HG03039 (cell line): ENCODE measurements around the gene CPNE1.
"Not testable (repeated sequence)": the region's sequence is repeated elsewhere in the genome, so short reads cannot be mapped to it uniquely, and the experiment has no call there.

Experiments
- ATAC-seq: cut with Tn5 transposase; IDR thresholded peaks from one replicate; pipeline ENCODE4 v1.9.1; 2021; ENCODE audit warnings: mild to moderate bottlenecking, moderate library complexity; ENCODE audit not compliant: unreplicated experiment

CPNE1 gene

DNA sequence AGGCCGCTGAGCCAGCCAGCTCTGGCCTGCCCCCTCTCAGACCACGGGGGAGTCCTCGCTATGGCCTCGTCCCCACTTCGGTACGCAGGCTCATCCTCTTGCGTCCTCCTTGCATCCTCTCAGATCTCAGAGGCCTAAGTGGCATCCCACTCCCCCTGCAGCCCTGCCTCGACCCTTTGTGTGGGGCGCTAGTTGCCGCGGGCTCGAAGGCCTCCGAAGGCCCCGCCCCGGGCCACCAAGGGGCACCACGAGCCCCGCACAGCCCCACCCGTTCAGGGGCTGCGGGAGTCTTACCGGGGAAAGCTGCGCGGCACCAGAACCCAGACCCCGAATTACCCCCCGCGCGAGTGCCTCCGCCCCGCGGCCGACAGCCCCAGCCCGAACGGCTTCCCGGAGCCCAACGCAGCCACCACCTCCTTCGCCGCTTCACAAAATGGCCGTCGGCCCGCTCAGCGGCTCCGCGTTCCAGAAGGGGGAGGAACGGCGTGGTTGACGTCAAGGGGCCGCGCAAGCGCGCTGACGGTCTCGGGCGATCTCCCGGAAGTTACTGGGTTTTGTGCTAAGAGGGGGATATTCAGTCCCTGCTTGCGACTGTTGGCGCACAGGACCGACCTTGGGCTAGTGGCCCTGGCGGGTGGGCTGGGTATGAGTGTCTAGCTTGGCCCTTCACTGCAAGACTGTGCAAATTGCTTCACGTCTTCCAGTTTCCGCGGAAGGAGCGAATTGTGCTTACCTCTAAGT is at the start of gene CPNE1, which contains the start of gene RBM12:
CPNE1 (minus strand) TSS at position 435 of the 741 bp plus-strand sequence. CDS start 31,977 bp downstream, outside the sequence.
RBM12 (minus strand) TSS at position 435 of the 741 bp plus-strand sequence. CDS start 9,578 bp downstream, outside the sequence.
- peak; percentile 69 for ATAC-seq

DNA sequence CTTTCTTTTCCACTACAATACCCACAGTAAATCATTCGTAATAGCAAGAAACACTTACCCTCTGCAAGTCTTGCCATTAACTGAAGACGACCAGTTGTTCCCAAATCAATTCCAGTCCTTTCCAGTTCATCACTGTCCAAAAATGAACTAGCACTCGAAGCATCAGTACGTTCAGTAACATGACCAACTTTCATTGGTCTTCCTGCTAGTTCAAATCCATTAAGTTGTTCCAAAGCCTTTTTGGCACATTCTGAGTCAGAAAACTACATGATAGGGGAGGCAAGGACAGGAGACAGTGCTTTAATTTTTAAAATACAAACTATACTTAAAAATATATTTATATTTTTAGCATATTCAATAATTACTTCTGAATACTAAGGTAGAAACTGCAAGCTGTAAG is 49.4 kb upstream of the CPNE1 start:
- ATAC-seq: no peak

DNA sequence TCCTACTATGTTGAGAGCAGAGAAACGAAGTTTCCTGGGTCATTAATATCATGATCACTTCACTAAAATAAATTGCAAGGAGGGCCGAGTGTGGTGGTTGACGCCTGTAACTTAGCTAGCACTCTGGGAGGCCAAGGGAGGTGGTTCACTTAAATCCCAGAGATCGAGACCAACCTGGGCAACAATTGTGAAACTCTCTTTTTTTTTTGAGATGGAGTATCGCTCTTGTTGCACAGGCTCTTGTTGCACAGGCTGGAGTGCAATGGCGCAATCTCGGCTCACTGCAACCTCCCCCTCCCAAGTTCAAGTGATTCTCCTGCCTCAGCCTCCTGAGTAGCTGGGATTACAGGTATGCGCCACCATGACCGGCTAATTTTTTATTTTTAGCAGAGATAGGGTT is 48.4 kb upstream of the CPNE1 start:
- ATAC-seq: not testable (repeated sequence)

DNA sequence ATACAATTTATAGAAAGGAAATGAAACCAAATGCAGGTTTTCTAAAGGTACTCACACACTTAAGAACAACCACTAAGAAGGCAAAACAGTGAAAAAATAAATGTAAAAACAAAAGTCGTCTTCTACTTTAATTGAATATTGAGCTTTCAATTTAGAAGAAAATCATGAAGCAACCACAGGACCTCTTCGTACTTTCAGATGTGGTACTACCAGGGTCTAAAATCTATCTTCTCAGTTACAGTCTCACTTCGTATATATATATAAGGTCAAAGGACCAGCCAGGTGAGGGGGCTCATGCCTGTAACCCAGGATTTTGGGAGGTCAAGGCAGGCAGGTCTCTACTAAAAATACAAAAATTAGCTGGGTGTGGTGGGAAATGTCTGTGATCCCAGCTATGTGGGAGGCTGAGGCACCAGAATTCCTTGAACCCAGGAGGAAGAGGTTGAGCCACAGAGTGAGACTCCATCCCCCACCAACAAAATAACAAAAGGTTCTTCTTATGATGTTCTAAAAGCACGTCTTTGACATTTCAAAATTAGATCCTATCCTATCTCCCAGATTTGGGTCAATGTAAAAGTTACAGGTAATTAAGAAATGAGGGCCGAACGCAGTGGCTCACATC is 47.0 kb upstream of the CPNE1 start:
- no peak for ATAC-seq

DNA sequence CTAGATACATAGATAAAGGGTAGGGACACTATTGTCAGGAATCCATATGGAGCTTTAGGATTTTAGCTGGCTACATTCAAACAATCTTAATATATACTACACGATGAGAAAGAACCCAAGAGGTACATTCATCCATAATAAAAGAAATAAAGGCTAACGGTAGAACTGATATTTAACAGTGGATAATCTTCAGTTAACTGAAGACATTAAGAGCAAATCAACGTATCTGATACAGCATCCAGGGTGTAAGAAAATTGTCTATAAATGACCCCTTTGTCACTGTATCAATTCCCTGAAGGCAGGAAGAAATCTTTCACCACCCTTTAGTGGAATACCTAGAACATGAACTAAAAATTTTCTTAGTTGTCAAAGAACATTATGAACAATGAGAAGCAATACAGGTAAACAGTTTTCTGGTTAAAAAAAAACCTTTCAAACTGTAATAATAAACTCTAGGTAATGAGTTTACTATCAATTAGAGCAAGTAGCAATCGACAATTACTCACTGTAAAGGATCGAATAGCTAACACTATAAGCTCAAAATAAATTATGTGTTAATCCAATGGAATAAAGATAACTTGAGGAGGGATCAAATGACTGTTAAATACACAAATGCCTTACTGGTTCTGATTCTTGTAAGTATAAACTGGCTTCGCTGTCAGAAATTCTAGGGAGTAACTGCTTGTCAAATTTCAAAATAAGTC is 46.3 kb upstream of the CPNE1 start:
- no peak for ATAC-seq

DNA sequence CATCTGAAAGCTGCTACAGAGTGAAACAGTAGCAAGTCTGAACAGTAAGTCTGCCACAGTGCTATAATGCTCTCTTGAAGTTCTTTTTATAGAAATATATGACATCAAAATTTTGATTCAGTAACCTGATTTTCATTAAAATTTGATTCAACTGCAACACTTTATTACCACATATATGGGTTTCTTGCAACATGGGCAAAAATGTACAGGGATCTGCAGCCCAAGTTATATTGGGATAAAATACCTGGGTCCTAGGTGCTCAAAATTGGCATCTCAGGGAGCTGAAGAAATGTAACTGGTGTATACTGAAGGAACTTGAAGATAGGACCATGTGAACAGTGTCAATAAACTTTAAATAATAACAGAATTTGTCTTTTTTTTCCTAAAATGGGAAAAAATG is 45.3 kb upstream of the CPNE1 start:
- ATAC-seq: no peak

DNA sequence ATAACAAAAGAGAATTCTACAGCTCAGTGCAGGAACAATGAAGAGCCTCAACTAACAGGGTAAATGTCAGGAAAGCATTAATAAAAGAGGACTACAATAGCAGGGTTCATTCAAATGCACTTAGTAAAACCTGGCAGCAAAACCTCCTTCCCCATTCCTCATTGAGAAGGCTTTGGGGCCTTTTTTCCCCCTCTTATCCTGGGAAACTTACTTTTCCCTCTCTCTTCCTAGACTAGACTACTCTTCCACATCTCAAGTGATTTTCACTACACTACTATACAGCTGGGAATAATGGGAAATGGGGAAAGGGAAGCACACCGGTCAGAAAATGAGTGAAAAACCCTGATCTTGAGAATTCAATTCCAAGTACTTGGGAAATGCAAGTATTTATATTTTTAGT is 44.6 kb upstream of the CPNE1 start:
- no peak for ATAC-seq

DNA sequence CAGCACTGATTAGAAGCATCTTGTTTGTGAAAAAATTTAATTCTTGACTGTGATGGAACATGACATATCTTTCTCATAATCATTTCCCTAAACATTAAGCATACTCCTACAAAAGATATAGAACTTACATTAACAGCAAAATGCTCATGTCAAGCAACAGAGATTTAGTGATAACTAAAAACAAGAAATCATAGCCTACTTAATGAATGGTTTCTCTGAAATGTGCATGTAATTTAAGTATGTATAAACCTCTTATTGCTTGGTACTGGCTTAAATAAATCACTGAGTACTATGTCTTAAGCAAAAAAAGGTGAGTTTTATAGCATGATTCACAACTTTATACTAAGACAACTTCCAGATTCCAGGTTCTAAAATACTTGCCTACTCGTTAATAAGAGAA is 43.8 kb upstream of the CPNE1 start:
- ATAC-seq: no peak

DNA sequence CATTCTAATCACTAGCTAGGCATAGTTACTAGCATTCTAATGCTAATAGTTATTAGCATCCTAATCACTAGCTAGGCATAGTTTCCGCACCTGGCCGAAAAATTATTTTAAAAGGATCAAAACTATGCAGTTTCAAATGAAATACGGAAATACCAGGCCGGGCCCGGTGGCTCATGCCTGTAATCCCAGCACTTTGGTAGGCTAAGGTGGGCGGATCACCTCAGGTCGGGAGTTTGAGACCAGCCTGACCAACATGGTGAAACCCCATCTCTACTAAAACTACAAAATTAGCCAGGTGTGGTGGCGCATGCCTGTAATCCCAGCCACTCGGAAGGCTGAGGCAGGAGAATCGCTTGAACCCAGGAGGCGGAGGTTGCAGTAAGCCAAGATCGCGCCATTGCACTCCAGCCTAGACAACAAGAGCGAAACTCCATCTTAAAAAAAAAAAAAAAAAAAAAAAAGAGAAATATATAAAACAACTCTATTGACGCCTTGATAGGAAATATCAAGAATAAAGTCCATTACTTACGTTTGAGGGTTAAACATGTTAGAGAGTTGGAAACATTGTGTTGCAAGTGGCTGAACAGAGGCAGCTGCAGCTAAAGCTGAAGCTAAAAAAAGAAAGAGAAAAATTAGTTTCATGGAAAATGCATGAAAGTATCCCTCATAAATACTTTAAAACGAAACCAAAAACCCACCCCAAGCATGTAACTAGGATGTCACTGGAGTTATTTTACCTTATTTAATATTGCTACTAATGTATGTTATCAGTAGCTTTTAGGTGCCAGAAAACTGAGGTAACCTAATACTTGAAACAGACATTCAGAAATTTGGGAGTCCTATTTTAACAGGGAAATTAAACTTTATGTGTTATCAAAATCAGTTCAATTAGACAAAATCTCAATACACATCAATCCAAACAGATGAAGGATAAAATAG is 42.2 kb upstream of the CPNE1 start:
- not testable (repeated sequence) for ATAC-seq

DNA sequence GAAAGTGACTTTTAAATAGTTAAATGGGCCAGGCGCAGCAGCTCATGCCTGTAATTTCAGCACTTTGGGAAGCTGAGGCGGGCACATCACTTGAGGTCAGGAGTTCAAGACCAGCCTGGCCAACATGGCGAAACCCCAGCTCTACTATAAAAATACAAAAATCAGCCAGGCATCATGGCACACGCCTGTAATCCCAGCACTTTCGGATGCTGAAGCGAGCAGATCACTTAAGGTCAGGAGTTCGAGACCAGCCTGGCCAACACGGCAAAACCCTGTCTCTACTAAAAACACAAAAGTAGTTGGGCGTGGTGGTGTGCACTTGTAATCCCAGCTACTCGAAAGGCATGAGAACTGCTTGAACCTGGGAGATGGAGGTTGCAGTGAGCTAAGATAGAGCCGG is 41.2 kb upstream of the CPNE1 start:
- ATAC-seq: not testable (repeated sequence)

DNA sequence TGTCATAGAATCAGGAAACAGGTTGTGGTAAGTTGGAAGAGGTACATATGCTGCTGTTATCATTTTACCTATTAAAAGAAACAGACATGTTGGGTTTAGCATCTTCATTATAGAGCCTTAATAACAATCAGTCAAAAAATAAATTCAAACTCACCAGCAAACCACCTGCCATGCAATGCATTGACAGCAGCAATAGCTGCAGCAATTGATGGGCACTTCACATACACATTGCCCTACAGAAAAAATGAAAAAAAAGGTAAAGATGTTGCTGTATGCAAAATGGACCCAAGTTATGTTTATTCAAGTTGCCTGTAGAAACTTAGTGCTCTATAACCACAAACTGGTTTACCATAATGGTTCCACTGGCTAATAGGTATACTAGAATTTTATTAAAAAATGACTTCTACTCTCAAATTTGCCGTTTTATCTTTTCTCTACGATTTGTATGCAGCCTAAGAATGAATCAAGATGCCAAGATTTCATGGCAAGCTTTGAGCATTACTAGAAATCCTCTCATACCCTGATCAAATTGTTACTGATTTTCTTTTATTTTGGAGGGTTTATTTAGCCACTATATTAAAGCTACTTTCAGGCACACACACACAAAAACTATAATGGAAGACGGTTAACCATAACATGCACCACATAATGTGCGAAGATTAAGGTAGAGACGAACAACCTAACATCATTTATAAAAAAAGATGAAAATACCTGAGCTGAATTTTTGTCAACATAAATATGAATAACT is 40.0 kb upstream of the CPNE1 start:
- no peak for ATAC-seq

DNA sequence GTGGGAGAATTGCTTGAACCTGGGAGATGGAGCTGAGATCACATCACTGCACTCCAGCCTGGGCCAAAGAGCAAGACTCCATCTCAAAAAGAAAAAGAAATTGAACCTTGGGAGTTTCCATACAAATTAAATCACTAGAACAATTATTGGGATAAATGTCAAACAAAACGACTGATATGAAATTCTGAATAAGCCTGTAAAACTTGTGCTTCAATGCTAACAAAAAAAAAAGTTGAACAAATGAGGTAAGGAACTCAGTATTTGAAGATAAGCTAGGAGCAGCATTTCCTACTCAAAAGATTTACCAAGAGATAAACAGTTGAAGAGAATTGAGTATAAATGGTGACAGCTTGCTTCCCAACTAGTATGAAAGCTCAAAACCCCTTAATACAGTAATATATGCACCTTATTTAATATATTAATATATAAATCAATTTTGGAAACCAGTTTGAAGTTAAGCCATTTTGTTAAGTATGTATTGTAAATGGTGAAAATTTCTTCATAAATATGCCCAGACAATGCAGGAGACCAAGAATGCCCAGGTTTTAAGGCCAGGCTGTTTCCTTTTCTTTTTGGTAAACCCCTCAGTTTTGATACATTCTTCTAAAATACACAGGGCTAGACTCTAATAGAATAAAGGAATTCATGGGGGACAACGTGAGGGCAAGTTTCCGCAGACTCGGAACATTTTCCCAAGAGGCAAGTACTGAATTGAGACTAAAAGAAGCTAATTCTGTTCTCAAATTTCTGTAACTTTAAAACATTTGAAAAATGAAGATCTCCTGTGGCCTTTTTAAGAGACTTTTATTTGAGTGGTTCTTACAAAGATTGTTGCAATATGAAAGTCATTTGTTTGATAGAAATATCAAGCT is 38.4 kb upstream of the CPNE1 start:
- ATAC-seq: no peak

DNA sequence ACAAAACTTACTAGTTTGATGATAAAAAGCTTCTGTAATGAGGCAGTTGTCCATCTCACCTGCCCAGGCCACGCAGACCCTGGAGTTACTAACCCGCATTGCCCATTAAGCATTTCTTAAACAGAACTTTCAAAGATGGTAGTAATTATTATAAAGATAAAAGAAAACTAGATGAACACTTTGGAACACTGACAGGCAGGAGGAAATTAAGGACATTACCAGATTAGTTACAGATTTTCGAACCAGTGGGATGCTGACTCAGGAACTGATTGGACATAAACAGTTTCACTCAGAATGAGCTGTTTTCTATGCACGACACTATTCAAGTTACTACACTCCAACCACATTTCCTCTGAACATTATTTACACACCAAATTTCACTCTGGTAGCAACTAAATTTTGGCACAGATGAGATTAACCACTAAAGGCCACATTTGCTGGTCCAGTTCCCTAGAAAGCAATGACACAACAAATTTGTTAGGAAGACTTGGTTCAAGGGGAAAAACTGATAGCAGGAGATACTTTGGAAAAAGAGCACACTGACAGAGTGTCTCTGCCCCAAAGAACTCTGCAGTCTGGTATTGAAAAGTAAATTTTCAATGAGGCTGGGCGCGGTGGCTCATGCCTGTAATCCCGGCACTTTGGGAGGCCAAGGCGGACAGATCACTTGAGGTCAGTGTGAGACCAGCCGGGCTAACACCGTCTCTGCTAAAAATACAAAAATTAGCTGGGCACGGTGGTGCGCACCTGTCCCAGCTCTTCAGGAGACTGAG is 37.5 kb upstream of the CPNE1 start:
- ATAC-seq: no peak

DNA sequence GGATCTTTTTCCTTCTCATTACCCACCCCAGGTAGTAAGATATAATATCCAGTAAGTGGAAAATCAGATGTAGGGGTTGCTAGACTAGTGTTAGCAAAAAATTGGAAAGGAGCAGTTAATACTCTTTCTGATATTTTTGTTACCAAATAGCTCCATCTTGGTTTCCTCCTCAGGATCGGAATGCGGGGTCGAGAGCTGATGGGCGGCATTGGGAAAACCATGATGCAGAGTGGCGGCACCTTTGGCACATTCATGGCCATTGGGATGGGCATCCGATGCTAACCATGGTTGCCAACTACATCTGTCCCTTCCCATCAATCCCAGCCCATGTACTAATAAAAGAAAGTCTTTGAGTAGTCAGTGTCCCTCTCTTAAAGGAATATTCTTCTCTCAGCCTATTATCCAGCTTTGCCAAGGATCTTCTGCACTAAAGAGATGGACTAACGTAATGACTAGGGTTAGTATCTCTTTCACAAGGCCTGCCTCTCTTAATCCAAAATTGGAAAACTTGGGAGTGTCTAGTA is 36.0 kb upstream of the CPNE1 start:
- ATAC-seq: no peak

DNA sequence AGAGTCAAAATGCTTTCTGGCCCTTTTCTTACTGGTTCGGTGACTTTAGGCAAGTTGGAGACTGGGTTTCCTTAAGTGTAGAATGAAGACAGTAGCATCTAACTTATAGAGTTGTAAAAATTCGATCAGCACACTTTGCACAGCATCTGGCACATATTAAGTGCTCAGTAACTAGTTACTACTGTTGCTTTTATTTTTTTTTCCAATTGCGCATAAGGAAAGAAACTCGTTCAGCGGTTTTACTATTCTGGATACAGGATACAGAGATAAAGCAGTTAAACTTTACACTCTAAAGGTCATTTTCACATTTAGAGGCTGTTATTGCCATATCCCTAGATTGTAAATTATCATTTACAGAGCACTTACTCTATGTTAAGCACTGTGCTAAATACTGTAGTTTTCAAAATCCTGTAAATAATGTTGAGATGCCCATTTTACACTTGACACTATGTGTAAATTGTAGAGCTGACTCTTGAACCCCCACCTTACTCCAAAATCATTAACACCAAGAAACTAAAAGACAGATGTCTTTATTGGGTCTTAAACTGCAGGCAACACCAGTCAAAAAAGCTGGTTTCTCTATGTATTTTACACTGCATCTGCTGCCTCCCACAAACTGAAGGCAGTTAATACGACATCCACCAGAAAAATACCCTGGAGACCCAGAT is 35.4 kb upstream of the CPNE1 start:
- no peak for ATAC-seq

DNA sequence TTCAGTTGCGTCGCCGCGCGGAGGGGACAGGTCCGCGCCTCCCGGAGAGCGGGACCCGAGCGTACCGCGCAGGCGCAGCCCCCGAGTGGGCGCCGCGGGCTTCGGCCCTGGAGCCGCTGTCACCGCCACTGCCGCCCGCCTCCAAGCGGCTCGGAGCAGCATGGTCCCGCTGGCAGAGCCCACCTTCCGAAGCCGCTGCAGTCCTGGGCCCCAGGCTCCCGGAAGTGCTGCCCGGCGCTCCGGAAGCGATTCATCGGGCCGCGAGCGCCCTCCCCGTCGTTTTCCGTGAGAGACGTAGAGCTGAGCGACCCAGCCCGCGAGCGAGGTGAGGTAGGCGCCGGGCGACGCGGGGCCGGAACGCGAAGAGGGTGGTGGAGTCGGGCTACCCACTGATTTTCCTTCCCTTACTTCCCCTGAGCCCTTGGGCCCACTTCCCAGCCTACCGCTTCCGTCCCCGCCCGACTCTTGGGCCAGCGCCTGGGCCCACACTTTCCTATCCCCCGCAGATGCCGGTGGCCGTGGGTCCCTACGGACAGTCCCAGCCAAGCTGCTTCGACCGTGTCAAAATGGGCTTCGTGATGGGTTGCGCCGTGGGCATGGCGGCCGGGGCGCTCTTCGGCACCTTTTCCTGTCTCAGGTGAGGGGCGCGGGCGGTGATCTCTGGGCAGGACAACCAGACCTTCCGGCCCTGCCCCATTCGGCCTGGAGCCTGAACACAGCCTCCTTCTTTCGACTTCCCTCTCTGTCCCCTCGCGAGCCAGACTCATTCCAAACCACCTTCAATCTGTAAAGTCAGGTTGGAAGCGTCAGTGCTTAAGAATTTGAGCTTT is 34.6 kb upstream of the CPNE1 start, which contains the start of the genes NFS1 and ROMO1:
NFS1 (minus strand) TSS at position 226 of the 830 bp plus-strand sequence; CDS start at position 162, 64 bp downstream.
ROMO1 (plus strand) TSS at position 279 of the 830 bp plus-strand sequence; CDS start at position 507, 228 bp downstream.
- peak; percentile 74 for ATAC-seq
